A204.1 (cell line): ENCODE results near the gene ZFP36L1.

ENCODE experiments used
- FAIRE-seq: peaks from 2 replicates; lab custom pipeline; 2012; peaks lifted over from hg19 to GRCh38; lab: Jason Lieb, UNC

ZFP36L1 gene

GRCh38 chr14:68738559-68738958 is 54.3 kb downstream of the ZFP36L1 start:
- no peak for FAIRE-seq
